ENCODE data around the gene GRAMD1B.

GRCh38 chr11:123410218-123410549 lies 19.9 kb upstream of the GRAMD1B start:
- TF ChIP-seq CTCF (conservative IDR thresholded peaks at IDR 0.05): no peak
- no peak for TF ChIP-seq EZH2 (IDR thresholded peaks at IDR 0.05; ENCODE audit: low read depth)
